Stimulated activated naive CD4-positive, alpha-beta T cell (primary cell): Measurements from ENCODE around the gene CHST10.
"Not testable (repeated sequence)": the region's sequence is repeated elsewhere in the genome, so short reads cannot be mapped to it uniquely, and the experiment has no call there.

Experiments
- DNase-seq, 6 experiments: peaks; one replicate each; lab custom pipeline; 2025; lab: John Stamatoyannopoulos, UW

CHST10 gene, protein sequence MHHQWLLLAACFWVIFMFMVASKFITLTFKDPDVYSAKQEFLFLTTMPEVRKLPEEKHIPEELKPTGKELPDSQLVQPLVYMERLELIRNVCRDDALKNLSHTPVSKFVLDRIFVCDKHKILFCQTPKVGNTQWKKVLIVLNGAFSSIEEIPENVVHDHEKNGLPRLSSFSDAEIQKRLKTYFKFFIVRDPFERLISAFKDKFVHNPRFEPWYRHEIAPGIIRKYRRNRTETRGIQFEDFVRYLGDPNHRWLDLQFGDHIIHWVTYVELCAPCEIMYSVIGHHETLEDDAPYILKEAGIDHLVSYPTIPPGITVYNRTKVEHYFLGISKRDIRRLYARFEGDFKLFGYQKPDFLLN

DNA sequence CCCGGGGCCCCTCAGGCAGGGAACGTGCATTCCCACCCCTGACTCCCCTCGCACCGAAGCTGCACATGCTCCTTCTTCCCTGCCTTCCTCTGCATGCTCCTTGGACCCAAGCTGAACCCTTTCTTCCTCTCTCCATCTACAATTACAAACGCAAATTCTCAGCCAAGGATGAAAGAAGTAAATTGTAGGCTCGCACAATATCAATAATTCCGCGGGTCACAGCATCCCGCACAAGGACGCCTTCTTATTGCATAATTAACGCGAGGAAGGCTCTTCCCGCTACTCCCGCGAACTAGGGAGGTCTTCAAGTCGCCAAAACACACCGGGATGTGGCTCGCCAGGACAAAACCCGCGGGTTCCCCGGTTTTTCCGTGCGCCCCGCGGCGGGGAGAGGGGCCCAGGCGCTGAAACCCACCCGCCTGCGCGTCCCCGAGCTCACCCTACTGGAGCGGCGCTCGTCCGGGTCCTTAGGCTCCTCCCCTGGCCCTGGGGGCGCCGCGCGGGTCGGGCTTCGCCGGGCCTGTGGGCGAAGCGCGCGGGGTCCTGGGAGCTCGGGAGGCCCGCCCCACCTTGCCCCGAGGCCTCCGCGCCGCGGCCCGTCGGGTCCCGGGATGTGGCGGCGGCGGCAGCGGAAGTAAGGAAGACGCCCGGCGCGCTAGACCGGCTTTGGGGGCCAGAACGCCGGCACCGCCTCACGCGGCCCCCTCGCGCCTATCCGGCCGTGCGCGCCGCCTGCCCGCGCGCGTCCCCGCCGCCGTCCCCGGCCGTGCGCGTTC is at the start of gene CHST10:
TSS of gene CHST10 (minus strand) at position 734 of the 776 bp plus-strand sequence. CDS start 10,993 bp downstream, outside the sequence.
- DNase-seq, result peak; percentile 6 to 54 (median 18)

DNA sequence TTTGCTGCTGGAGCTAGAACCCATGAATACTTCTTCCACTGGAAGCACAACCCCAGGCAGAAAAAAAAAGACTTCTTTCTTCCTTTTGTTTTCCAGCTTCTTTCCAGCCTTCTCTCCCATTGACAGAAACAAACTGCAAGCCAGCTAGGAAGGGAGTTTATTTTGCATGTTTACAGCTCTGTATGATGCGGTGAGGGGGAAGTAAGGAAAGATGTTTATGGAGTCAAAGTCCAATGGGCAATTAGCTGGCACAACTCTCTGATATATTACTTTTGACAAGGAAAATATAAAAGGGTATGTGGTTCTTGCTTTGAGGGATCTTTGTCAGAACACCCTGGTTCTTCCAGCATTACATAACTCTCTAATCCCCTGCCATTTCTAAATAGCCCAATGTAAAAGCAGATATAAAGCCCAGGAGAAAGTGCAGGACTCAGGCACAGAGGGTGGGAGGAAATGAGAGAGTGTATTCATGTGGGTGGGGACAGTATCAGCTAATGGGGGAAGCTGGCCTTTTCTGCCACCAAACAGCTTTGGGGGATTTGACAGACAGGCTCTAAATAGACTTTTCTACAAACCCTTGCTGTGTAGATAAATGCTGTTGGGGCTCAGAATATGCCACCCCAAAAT is 43.5 kb upstream of the CHST10 start:
- no peak for DNase-seq

DNA sequence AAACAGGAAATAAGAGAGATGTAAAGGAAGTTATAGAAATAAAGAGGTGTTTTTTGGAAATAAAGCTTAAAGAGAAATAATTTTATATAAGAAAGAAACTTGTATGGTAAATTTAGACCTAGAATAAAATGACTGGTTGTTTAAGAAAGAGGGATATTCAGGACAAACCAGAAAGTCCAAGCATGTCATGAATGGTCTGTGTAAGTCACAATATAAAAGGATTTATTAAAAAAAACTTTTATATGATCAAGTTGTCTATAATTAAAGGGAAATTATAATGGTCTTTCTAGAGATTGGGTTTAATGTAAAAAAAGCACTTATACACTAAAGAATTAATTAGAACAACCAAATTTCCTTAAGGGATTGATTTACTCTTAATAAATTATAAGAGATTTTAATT is 38.9 kb upstream of the CHST10 start:
- not testable (repeated sequence) for DNase-seq

DNA sequence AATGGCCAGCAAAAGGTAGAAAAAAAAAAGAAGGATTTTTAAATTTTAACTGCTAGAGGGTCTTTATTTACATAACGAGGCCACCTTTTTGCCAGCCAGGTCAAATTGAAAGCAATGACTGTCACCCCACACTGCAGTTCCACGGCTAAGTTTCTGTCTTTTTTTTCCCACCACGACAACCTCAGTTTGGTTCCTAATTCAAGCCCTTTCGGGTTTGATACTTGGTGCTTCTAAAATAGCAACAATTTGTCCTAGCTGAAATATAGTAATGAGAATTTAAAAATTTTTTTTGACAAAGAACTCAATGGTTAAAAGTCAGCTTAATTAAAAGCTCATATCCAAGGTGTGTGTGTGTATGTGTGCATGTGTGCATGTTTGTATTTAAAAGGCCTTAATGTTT is 36.4 kb upstream of the CHST10 start:
- no peak for DNase-seq

DNA sequence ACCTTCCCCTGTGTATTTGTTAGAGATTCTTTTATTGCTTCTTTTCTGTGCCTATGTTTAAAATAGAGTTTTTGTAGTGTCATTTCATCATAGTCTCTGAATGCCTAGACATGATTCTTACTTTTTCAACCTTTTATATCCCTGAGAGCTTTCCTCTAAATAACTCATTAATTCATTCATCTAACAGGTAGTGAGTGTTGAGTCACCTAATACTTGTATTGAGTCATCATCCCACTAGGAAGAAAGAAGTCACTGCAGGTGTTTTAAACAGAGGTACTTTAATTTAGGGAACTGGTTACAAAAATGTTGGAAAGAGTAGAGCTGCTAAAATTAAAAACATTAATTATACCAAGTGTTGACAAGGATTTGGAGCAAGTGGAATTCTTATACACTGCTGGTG is 34.3 kb upstream of the CHST10 start:
- no peak for DNase-seq

DNA sequence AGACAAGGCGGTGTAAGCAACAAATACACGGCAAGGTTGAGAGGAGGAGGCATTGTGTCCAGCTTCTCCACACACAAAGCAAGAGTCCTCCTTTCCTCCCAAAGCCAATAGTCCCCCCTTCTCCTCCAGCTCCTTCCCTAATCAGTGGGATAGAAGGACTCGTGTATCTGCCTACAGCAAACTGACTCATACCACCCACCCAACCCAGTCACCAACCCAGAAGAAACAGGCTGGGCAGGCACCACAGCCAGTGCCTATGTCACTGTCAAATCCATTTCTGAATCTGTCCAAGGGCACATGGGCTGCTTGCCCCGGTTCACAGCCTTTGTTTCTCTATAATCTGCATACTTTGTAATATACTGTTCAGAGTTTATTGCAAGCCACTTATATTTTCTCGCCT is 33.6 kb upstream of the CHST10 start:
- no peak for DNase-seq

DNA sequence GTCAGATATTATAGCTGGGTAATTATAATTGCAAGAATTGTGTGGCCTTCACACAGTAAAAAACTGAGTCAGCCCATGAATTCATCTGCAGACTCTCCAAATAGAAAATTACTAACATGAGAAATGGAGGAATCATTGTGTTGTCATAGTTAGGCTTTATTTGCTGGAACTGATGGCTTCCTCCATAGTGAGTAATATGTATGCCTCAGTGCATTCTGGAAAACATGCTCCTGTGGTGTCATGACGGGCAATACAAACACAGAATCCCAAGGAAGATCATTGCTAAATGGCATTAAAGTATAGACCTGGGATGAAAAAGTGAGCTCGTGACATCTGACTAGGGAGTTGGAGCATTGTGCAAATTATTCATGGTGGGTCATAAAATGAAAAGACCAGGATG is 29.2 kb upstream of the CHST10 start:
- DNase-seq, result no peak

DNA sequence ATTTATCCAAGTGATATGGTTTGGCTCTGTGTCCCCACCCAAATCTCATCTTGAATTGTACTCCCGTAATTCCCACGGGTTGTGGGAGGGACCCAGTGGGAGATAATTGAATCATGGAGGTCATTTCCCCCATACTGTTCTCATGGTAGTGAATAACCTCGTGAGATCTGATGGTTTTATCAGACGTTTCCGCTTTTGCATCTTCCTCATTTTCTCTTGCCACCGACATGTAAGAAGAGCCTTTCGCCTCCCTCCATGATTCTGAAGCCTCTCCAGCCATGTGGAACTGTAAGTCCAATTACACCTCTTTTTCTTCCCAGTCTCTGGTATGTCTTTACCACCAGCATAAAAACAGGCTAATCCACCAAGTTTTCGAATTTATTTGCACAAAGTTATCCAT is 20.3 kb upstream of the CHST10 start:
- DNase-seq, result no peak

DNA sequence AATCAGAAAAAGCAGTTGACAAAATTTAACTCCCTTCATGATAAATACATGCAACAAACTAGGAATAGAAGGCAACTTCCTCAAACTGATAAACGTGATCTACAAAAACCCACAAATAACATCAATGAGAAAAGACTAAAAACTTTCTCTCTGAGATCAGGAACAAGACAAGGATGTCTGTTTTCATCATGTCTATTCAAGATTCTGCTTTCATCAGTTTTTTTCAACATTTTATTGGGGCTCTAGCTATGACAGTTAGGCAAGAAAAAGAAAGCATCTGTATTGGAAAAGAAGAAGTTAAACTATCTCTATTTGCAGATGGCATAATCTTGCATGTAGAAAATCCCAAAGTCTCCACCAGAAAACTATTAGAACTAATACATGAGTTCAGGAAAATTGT is 12.3 kb upstream of the CHST10 start:
- no peak for DNase-seq

DNA sequence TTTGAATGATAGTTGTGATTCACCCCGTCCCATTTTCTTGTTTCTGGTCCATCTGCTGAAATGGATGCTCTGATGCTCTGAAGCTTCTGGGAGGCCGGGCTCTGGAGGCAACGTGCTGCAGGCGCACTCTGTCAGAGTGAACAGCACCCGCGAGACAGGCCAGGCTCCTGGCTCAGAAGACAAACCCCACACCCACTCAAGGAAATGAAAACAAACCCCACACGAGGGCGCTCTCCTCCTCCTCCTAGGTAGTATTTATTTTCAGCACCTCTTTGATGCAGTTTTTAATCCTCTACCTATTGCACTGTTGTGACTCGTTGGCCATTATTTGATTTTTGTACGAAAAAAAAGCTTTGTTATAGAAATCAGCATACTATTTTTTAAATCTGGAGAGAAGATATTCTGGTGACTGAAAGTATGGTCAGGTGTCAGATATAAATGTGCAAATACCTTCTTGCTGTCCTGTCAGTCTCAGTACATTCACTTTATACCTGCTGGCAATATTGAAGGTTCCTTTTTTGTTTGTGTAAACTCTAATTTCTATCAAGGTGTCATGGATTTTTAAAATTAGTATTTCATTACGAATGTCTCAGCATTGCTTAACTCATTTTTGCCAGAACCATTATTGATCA is 10.3 kb upstream of the CHST10 start:
- DNase-seq, result peak; percentile 15 to 58 (median 42)

DNA sequence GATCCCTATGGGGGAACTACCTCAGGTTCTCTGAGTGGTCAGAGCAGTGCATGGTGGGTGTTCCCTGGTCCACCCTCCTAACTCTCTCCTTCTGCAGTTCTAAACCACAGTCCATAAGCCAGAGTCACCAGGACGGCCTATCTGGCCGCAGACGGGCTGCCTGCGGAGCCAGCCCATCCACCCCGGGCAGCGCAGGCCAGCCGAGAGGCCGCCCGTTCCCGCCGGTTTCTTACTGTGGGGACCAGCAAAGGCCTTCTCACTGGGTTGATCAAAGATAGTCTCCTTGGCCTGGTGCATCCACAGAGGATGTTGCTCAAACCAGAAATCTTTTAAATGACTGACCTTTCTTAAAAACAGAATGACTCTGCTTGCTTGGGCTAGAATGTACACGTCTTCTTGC is 9.6 kb upstream of the CHST10 start:
- DNase-seq, result no peak

DNA sequence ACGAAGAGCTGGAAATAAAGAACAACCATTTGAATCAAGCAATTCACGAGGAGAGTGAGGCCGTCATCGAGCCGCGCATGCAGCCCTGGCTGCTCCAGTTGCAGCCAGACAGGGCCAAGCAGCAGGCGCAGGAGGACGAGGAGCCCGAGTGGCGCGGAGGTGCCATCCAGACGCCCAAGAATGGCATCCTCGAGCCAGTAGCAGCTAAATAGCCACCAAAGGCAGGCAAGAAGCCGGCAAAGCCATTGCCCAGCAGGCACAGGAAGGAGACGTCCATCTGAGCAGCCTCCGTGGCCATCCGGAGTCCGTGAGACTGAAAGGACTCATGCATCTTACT is 8.9 kb upstream of the CHST10 start:
- no peak for DNase-seq

DNA sequence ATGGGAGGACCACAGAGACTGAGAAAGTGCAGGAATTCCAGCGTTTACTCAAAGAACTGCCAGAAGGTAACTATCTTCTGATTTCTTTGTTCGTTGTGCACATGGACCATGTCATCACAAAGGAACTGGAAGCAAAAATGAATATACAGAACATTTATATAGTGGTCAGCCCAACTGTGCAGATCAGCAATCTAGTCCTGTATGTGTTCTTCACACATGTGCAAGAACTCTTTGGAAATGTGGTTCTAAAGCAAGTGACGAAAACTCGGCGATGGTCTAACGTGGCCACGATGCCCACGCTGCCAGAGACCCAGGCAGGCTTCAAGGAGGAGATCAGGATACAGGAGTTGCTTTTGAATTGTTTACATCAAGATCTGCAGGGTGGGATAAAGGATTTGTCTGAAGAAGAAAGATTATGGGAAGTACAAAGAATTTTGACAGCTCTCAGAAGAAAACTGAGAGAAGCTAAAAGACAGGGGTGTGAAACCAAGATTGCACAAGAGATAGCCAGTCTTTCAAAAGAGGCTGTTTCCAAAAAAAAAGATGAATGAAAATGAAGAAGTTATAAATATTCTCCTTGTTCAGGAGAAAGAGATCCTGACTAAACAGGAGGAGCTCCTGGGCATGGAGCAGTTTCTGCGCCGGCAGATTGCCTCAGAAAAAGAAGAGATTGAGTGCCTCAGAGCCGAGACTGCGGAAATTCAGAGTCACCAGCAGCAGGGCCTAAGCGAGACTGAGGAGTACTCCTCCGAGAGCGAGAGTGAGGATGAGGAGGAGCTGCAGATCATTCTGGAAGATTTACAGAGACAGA is 8.3 kb upstream of the CHST10 start:
- DNase-seq, result no peak

DNA sequence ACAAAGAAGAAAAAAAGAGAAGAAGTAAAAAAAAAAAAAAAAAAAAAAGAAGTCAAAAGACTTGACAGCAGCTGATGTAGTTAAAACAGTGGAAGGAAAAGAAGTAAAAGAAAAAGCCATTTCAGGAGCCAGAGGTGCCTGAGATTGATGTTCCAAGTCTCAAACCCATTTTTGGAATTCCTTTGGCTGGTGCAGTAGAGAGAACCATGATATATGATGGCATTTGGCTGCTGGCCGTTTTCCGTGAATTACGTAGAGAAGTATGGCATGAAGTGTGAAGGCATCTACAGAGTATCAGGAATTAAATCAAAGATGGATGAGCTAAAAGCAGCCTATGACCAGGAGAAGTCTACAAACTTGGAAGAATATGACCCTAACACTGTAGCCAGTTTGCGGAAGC is 7.6 kb upstream of the CHST10 start:
- DNase-seq, result no peak

DNA sequence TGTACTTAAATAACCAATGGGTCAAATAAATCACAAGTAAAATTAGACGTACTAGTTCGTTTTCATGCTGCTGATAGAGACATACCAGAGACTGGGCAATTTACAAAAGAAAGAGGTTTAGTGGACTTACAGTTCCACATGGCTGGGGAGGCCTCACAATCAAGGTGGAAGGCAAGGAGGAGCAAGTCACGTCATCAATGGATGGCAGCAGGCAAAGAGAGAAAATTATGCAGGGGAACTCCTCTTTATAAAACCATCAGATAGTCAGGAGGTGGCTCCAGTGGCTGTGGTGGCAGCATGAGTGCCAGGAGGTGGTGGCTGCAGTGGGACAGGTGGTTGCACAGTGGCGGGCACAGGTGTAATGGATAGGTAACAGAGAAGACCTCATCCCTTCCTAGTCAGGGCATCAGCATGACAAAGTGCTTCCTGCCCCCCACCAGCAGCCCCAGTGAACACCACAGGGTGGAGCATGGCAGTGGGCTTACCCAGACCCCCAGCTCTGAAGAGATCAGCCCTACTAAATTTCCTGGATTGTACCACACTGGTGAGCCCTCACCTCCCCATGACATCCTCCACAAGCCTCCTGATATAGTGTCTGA is 6.9 kb upstream of the CHST10 start:
- DNase-seq, result no peak

DNA sequence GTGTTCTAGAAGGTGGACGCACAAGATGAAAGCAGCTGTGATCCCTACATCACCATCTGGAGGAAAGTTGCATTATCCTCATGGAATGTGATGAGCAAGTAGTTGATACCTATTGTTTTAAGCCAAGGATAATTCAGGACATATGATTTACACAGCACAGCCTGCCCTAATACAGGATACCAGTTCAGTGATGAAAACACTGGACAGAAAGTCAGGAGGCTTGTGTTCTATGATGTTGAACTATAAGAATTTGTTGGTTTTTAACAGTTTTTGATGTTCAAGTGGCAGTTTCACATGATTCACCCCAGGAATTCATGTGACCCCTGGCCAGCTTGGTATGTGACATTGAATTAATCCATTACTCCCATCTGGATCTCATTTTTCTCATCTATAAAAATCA is 6.2 kb upstream of the CHST10 start:
- DNase-seq, result no peak

DNA sequence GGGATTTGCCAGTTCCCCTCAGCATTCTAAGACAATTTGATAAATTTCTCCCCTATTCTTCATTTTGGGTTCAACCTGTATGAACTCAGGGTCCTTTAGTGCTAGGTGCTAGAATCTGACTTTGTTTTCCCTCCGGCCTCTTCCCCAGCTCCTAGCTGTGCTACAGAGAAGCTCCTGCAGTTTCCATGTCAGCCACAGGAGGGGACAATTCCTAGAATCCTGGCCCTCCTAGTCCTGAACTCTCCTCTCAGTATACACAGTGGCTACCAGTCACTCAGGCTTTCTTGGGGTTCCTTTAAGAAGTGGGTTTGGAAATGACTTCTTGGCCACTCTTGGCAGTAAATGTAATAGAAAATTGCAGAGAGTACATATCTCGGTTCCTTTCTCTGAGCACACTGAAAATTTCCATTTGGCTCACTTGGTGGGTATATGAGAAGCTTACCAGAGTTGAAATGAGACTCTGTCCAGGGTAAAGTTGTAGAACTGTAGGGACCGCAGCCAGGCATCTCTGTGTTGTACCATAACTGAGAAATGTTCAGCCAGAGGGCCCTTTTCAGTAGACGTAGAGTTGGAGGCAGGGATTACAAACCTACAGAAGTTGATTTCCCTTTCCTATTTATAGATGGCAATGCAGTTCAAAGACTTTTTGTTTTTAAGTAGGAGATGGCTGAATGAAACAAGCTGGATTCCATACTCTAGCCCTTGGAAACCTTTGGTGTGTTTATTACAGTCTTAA is 5.0 kb upstream of the CHST10 start:
- no peak for DNase-seq

DNA sequence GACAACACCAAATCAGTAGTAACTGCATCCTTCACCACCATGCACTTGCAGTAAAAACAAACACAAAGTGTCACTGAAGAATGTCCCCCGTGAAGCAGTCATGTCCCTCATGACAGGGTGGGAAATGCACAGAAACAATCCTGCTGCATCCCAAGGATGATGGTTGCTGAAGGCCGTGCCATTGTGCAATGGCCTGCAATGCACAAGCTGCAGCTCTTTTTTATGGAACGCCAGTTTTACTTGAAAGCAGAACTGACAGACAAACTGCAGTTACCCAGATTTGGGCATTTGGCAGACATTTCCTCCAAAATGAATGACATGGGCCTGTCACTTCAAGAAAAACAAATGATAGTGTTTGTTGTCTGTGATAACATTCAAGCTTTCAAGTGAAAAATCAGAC is 2.4 kb upstream of the CHST10 start:
- no peak for DNase-seq

DNA sequence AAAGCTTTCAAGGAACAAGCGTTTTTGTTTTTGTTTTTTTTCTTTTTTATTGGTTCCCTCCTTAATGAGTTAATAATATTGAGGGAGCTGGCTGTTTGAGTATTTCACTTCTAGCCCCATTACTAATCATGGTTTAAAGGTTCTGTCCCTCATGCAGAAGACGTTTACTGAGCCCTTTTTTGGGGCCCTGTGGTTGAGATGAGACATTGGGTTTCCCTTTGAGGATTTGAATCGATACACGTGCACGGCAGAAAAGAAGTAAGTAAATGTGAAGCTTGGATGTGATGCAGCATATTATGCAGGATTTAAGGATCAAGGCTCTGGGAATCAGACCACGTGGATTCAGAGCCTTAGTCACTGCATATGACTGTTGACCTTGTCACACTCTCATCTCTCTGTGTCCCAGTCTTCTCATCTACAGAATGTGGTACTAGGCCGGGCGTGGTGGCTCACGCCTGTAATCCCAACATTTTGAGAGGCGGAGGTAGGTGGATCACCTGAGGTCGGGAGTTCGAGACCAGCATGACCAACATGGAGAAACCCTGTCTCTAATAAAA is 1.0 kb upstream of the CHST10 start:
- DNase-seq, result no peak

DNA sequence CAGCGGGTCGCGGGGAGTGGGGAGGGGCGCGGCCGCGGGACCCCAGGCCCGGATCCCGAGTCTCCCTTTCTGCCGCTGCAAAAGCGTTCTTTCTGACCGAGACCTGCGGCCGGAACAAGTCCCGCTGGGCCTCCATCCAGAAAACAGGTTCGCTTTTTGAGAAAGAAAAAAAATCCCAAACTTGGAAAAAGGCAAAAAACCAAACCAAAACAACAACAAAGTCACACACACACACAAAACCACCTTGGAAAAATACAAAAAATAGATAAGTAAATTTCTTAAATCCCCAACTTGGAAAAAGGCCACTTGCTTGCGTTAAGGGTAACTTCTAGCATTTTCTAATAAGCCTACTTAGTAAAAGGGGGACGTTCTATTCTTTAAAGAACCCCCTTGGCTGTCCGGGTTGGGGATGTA is 250 bp upstream of the CHST10 start:
- DNase-seq, result no peak
